HG03175 (cell line): ENCODE results near the gene NDUFAF5.
A peak's percentile ranks its signal among the peaks of the same experiment; 100 is the strongest.

Source experiments
- ATAC-seq: cut with Tn5 transposase; IDR thresholded peaks from one replicate; pipeline ENCODE4 v1.9.1; 2021; ENCODE audit warnings: mild to moderate bottlenecking, moderate library complexity; ENCODE audit not compliant: unreplicated experiment

NDUFAF5 gene

DNA sequence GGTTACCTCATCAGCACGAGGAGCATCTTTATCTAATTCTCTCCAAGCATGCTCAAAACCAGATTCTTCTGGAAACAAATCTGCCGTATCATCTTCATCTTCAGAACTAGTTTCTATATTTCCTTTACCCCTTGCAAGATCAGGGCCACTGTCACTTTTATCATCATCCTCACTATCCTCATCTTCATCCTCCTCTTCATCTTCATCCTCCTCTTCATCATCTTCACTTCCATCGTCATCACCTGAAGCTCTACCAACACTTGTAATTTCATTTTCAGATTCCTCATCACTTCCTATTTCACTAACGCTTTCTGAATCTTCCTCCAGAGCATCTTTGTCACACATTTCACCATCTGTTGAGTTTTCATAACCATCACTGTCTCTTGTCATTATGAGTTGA lies 9.0 kb upstream of the NDUFAF5 start:
- ATAC-seq = no peak

DNA sequence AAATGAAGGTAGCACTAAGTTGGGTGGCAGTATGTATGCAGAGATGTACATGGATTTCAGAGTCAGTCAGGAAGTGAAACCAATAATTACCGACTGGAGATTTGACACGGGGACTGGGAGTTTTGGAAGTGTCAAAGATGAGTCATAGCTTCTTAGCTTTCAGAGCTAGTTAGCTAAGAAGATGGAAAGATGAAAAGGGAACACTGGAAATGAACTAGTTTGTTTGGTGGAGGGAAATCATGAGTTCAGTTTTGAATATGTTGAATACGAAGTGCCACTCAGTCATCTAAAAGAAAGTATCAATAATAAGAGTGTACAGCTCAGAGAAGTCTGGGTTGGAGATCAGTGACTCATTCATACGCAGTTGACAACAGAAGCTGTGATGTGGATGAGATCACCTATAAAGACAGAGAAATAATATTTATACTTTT lies 7.6 kb upstream of the NDUFAF5 start:
- ATAC-seq = no peak

DNA sequence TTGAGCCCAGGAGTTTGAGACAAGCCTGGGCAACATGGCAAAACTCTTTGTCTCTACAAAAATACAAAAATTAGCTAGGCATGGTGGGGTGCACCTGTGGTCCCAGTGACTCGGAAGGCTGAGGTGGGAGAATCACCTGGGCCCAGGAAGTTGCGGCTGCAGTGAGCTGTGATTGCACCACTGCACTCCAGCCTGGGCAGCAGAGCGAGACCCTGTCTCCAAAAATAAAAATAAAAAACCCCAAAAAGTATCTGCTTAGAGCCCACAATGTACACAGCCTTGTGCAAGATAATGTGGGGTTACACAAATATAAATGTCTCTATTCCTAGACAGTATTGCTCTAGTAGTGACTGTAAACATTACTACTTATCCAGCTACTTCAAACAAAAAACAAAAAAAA lies 6.0 kb upstream of the NDUFAF5 start:
- no peak for ATAC-seq

DNA sequence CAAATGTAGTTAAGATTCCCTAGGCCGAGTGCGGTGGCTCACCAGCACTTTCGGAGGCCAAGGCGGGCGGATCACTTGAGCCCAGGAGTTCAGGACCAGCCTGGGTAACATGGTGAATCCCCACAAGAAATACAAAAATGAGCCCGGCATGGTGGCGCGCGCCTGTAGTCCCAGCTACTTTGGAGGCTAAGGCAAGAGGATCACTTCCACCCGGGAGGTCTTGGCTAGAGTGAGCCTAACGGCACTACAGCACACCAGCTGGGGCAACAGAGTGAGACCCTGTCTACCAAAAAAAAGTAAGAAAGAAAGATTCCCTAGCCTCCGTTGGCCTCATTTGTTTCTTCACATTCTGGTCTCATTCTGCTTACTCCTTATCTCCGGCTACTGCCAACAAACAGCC lies 1.3 kb upstream of the NDUFAF5 start:
- no peak for ATAC-seq

DNA sequence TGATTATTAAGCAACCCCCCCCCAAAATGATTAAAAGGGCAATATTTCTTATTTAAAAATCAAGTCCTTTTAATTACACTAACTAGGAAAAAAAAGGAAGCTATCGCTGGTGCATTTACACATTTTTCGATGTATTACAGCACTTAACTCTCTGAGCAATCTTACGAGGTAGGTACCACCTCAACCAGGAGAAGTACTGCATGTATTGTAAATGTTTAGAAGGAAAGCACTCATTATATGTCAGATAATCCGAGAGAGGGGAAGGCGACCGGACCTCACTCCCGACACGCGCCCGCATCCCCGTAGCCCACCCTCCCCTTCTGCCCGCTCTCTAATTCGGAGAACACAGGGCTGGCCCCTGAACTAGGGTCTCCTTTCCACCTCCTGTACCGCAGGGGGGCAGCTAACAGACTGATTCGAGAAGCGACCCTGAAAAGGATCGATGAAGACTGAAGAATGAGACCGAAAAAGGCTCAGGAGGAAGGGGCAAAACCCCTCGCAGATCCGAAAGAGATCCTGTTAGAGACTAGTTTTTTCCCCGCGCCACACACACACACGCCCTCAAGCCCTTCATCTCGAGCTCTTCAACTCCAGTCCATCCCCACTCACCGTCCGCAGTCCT lies 446 bp upstream of the NDUFAF5 start:
- peak; percentile 6 for ATAC-seq

DNA sequence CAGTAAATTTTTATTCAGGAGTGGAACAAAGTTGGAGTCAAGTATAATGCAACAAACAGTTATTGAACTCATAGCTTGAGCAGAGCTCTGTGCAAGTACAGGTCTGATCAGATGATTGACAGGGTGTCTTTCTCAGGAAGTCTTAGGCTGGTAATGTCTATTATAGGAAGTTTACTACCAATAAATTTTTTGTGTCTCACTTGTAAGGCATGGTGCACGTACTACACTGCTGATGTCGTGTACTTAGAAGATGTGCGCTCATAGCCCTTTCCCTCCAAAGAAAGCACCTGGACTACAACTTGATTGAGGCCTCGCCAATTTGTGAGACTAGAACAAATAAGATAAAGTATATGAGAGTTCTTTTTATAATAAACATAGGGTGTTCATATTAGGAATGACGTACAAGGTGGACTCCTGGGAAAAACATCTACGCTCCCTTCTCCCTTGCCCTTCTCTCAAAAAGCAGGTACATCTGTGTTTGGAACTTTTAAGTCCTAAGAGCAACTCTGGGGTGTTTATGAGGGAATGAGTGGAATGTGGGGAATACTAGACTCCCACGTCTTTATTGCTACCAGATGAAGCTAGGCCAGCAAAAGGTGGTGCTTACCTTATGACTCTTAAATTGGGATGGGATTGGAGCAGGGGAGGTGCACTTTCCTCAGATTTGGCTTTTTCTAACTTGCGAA lies 1.5 kb downstream of the NDUFAF5 start:
- ATAC-seq = no peak

DNA sequence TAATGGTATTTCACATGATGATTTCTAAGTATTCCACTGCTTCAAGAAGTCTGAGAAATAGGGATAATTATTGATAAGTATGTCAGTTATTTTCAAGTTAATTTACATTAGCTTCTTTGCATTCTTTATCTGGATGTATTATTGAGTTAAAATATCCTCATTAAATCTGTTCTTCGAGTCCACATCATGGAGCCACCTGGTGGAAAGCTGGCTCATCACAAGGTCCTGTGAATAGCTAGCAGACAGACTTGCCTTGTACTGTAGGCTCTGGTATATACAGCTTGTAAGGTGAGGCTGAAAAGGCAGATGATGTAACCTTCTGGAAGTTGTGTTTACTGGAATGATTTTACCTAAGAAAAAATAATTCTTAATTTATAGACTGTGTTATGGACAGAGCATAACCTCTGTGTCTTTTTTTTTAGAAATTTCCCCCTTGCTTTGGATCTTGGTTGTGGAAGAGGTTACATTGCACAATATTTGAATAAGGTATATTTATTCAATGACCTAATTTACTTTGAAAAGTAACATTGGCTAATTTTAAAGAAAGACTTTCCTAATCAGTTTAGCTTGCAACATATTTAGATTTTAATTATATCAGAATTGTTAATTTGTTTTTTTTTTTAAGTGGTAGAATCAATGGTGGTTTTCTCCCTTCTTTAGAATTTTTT lies 3.5 kb downstream of the NDUFAF5 start:
- ATAC-seq = peak; percentile 32

DNA sequence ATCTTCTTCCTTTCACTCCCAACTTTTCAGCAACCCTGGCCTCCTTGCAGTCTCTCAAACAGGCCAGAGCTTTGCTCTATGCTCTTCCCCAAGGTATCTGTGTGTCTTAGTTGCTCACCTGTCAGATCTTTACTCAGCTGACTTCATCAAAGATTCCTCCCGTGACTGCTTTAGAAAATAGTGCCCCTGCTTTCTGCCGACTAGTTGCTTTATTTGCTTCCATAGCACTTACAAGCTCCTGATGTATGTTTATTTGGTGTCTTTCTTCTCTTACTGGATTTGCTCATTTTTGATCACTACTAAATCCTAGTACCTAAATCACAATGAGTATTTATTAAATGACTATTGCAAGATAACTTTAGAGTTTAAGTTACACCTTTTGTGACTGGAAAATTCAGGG lies 5.9 kb downstream of the NDUFAF5 start:
- no peak for ATAC-seq

DNA sequence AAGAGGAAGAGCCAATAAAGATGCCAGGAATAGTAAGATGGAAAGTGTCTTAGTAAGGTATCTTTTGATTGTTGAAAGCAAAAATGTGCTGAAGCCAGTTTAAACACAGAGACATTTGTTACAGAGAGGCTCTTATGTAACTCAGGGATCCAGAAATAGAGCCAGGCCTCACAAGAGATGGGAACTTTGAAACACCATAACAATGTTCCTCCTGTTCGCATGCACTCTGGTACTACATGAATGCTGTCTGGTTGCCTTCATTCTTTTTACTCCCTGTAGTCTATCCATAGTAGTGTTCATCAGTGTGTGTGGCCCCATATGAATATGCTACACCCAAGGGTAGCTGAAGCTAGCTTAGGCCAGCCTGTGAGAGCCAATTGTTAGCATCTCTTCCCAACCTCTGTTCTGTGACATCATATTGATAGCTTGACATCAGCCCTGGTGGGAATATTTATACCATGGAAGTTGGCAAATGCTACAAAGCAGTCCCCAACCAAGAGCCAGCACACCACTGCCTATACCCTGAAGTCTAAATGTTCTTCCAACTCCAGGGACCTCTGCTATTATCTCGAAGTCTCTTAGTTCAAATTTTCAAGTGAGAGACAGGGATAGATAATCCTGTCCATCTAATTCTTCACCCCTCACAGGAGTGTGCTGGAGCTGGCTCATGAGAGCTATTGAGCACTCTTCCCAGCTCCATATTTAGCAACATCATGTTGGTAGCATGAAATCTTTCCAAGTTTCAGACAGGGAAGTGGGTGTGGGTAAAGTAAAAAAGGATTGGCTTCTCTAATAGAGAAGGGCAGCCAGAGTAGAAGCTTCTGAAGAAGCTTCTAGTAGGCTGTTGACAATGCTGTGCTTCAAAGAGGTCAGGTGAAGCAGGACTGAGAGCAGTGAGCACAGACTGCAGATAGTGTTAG lies 7.0 kb downstream of the NDUFAF5 start:
- no peak for ATAC-seq

DNA sequence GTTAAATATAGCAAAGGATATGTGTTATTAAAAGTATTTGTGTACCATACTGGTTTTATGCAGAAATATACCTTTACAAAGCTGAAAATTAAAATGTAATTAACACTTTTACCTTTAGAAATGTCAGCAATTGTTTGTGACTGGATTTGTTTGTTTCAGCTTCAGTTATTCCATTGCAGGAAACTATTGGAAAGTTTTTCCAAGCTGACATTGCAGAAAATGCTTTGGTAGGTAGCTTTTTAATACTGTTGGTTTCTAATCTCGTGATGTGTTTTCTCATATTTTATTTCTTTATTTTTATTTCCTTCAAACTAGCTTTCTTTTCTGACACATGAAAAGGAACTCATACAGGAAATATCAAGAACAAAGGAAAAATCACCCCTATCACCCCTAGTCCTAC lies 8.2 kb downstream of the NDUFAF5 start:
- no peak for ATAC-seq

DNA sequence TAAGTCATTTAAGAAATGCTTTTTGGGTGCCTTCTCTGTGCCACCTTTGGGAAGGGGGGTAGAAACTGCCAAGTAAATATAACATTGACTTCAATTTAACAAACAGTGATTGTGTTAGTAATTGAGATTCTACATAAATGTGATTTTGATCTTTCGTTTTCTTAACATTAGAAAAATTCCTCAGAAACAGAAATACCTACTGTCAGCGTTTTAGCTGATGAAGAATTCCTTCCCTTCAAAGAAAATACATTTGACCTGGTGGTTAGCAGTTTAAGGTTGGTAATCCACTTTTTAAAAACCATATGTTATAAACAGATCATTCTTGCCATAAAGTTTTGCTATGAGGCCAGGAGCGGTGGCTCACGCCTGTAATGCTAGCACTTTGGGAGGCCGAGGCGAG lies 9.8 kb downstream of the NDUFAF5 start:
- ATAC-seq = no peak

DNA sequence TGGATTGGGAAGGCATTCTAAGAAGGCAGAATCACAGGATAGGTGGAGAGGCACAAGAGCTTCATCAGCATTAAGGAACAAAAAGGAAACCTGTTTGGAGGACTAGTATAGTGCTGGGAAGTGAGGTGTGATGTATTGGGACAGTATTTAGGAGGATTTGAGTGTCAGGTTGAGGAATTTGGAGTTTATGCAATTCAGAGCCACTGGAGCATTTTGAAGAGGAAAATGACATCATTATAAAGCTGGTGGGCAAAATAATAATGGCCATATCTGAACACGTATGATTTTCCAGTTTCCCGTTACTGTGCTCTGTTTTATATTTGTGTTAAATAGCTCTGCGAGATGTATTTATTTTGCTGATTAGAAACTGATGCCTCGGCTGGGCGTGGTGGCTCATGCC lies 14.2 kb downstream of the NDUFAF5 start:
- ATAC-seq = no peak

DNA sequence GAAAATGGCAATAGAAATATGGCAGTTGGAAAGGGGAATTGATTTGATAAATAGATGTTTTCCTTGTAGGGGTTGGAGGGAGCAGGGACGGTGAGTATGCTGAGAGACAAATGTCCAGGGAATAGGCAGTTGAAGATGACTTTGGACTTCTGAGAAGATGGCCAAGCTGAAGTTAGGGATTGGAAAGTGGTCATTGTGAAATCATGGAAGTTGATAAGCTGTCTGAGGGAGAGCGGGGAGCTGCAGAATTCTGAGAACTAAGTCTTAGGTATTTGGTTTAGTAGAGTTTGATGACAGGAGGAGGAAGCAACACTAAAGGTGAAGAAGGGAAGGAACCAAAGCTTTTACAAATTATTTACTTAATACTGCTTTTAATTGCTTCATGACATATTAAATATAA lies 15.1 kb downstream of the NDUFAF5 start:
- ATAC-seq = no peak

DNA sequence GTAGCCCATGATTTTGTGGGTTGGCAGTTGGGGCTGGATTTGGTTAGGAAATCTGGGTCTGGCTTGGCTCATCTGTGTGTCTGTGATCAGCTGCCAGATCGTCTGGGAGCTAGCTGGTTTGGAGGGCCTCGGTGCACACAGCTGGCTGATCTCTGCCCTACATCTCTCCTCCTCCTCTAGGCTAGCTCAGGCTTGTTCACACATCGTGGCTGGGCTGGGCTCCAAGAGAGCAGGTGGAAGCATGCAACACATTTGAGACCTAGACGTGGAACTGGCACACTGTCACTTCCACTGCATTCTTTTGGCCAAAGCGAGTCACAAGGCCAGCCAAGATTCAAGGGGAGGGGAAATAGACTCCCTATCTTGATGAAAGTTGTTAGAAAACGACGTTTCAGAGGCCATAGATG lies 15.9 kb downstream of the NDUFAF5 start:
- no peak for ATAC-seq

DNA sequence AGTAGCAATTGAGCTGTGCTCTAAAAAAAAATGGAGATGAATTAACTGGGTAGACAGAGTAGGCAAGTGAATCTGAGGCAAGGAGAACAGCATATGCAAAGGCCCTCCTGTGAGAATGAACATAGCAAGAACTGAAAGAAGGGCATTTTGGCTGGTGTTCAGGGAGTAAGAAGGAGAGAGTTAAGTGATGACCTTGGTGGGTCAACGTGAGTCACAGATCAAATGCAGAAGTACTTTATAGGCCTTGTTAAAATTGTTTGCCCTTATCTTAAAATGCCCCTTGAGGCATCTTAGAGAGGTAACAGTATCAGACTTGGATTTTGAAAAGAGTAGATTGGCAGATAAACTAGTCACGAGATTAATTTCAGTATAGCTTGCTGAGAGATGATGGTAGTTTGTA lies 24.5 kb downstream of the NDUFAF5 start:
- ATAC-seq = no peak

DNA sequence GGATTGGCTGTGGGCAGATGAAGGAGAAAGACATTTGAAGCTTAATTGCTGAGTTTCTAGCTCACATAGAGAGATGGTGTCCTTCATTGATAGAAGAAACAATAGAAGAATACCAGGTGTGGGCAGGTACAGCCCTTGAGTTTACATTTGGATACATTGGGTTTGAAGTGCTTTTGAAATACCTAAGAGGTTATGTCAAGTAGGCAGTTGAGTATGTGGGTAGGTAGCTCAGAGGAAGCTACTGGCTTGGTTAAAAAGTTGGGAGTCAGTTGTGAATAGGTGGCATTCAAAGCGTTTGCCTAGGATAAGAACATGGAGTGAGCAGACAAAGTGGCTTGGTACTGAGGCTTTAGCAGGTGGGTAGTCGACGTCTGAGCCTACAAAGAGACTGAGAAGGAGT lies 25.0 kb downstream of the NDUFAF5 start:
- ATAC-seq = no peak

DNA sequence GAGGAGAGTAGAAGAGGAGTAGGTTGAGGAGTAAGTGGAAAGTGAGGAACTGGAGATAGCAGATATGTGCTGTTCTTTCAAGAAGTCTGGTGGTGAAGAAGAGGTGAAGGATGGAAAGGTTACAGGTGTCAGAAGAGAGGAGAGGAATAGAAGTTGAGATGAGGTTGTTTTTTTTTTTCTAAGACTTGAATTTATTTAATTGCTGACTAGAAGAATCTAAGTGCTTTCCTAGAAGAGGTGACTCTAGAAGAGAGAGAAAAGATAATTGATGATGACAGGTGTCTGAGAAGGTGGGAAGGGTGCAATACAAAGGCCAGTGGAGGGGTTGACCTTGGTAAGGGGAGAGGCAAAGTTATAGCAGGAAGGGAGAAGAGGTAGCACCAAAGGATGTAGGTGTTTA lies 25.6 kb downstream of the NDUFAF5 start:
- no peak for ATAC-seq

DNA sequence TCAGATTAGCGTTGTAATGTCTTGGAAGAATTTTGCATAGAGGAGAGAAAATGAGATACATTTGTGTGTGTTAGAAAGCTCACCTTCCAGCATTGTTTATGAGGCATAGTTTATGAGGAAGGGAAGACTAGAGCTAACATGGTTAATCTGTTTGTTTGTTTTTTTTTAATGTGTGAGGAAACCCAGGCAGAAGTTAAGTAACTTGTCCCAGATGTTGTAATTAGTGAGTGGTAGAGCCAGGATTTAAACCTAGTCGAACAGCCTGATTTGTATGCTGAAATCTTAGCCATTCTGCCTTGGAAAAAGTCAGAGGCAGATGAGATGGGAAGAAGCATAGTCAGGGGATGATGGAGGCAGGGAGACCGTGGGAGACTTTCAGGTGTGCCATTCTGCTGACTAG lies 29.1 kb downstream of the NDUFAF5 start:
- no peak for ATAC-seq

DNA sequence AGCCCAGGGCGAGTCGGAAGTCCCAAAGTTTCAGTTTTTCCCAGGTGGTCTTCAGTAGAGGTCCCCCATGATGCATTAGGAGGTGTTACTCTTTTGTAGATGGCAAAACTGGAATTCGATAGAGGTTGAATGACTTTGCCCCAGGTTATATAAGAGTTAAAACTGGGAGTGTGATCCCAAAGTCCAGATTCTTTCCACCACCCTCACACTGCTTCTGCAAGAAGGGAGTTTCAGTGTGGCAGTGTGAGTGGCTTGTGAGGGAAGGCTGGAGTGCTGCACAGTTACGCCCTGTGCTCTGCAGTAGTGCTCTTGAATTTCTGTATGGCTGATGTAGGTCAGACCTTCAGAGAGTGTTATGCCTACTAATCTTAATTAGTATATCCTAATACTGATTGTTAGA lies 29.8 kb downstream of the NDUFAF5 start:
- no peak for ATAC-seq

DNA sequence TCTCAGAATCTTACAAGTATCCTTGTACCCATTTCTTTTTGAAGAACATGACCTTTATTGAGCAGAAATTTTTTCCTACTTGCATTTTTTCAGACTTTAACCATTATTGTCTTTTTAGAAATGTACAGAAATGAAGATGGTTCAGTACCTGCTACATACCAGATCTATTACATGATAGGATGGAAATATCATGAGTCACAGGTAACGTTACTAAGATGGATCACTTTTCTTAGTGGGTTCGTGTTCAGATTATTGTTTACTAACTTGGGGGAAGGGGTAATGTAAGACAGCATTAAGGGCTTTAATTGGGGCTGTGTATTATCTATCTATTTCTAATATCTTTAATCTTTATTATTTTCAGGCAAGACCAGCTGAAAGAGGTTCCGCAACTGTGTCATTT lies 31.9 kb downstream of the NDUFAF5 start:
- ATAC-seq = no peak

DNA sequence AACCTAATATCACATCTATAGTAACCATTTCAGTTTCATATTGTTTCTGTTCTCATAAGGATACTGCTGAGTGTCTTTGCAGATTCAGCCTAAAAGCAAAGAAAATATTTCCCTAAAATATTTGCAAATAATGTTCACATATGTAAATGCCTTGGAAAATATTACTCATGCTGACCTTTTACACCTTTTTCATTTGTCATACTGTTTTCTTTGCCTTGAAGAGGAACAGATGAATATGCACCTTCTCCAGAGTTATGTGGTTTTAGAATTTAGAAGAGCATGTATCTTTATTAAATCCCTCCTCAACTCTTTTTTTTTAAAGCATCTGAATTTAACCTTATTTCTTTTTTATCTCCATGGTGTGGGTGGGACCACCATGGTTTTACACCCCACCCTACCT lies 32.5 kb downstream of the NDUFAF5 start:
- no peak for ATAC-seq
